Heart left ventricle (tissue), 13 donors: Measurements from ENCODE around the gene LGI2.

Experiments
- POLR2A ChIP-seq, 2 donors: fragments of 450-650 bp; IDR thresholded peaks; one replicate each; pipeline ENCODE4 v1.6.1; 2017; ENCODE audit warnings: antibody characterized with exemption in 2 of 2, mild to moderate bottlenecking in 2 of 2, moderate library complexity in 2 of 2
- TF ChIP-seq, protein P1 (sequence below), 12 donors: fragments of 200-600 bp; sonication (generic) in 4 of 12; IDR thresholded peaks; one replicate each; pipeline versions ENCODE4 v1.5.0 to v1.8.0; 2018 to 2022; ENCODE audit warnings: antibody characterized with exemption in 12 of 12, mild to moderate bottlenecking in 5 of 12
- donor health status: ischemic (EF 13 %, LVEDD 7.1; RV severe dilation, severe dysfunction).
- donor health status: DM: no; HTN: yes; CAD: no.
- donor health status: DM: no; HTN: no; CAD: no.
- donor health status: ischemic (EF 25% LVEDD 6.9; RV normal size, moderate dysfunction).
- donor health status: ischemic (EF 25% LVEDD 5.7; RV mildly dilated, moderate dysfunction).
- donor health status: ischemic (EF 35%, LVEDD 5.7; RV mildly dilated, moderate dysfunction).
- donor health status: nonischemic (EF 11% LVEDD 7.7; RV severe dilation, severe dysfunction).
- donor health status: DM: yes; HTN: yes; CAD: no.
- donor health status: PGD.
- donor health status: ischemic (EF 29% LVEDD 5.4; RV normal size, mild dysfunction).
- donor health status: nonischemic (EF 23%, LVEDD 6.1; RV moderate dilation, normal function).

DNA sequence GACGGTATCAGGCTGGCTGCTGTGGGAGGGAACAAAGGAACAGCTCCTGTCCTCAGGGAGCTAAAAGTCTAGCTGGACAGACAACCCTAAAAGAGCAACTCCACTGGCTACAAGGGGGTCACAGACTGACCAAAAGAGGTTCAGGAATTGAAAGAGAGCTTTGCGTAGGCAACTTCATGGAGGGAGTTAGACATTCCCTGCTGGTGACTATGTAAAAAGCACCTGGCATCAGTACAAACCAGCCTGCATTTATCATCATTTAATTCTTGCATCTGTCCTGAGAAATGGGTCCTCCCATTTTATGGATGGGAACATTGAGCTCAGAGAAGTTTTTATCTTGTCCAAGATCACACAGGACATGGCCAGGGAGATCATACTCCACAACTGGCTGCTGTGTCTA is 1.4 kb upstream of the LGI2 start:
- TF ChIP-seq, protein P1, sequence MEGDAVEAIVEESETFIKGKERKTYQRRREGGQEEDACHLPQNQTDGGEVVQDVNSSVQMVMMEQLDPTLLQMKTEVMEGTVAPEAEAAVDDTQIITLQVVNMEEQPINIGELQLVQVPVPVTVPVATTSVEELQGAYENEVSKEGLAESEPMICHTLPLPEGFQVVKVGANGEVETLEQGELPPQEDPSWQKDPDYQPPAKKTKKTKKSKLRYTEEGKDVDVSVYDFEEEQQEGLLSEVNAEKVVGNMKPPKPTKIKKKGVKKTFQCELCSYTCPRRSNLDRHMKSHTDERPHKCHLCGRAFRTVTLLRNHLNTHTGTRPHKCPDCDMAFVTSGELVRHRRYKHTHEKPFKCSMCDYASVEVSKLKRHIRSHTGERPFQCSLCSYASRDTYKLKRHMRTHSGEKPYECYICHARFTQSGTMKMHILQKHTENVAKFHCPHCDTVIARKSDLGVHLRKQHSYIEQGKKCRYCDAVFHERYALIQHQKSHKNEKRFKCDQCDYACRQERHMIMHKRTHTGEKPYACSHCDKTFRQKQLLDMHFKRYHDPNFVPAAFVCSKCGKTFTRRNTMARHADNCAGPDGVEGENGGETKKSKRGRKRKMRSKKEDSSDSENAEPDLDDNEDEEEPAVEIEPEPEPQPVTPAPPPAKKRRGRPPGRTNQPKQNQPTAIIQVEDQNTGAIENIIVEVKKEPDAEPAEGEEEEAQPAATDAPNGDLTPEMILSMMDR (IDR thresholded peaks at IDR 0.05), result peak in 1 of 12 donors; percentile 12
- TF ChIP-seq POLR2A (IDR thresholded peaks at IDR 0.05), result no peak
